CD4-positive, alpha-beta T cell treated with Interleukin-4 for 4 hours (primary cell): Measurements from ENCODE around the gene ADAMTSL4.
"Not testable (repeated sequence)": the region's sequence is repeated elsewhere in the genome, so short reads cannot be mapped to it uniquely, and the experiment has no call there.

ENCODE experiments used
- DNase-seq: peaks from one replicate; pipeline ENCODE4 v3.0.0-alpha.2; 2020

The ADAMTSL4 gene

GRCh38 chr1:150598346-150598745, 49.1 kb downstream of the ADAMTSL4 start:
- DNase-seq: not testable (repeated sequence)

- DNase-seq: no peak
Measured at GRCh38 chr1:150601540-150601939, 52.3 kb downstream of the ADAMTSL4 start.

GRCh38 chr1:150602372-150602771, 53.2 kb downstream of the ADAMTSL4 start:
- not testable (repeated sequence) for DNase-seq

- DNase-seq: no peak
Measured at GRCh38 chr1:150603711-150604110, 54.5 kb downstream of the ADAMTSL4 start.

GRCh38 chr1:150604226-150604588, 55.0 kb downstream of the ADAMTSL4 start:
- no peak for DNase-seq

GRCh38 chr1:150605451-150605731, 56.2 kb downstream of the ADAMTSL4 start:
- DNase-seq: not testable (repeated sequence)

- DNase-seq: no peak
Measured at GRCh38 chr1:150606463-150607142, 57.4 kb downstream of the ADAMTSL4 start.

- no peak for DNase-seq
Measured at GRCh38 chr1:150609732-150610131, 60.5 kb downstream of the ADAMTSL4 start.
